Breast epithelium (tissue), 4 donors: ENCODE data around the gene RFC2. TPM values are rescaled to one million over a fixed set of nuclear protein-coding genes. Genes with fewer than 3 reads are reported as not detected.

Experiments
- DNase-seq, 2 donors: peaks; one replicate each; pipeline ENCODE4 v3.0.0-alpha.2; 2019; ENCODE audit warnings: low spot score in 2 of 2
- H3K27ac ChIP-seq, 2 donors: fragments of 200-600 bp; sonication (generic) in 1 of 2; one replicate each; pipeline ENCODE4 v1.5.1; 2016 to 2019; ENCODE audit warnings: mild to moderate bottlenecking in 1 of 2
- H3K27me3 ChIP-seq, 2 donors: fragments of 200-600 bp; sonication (generic) in 1 of 2; one replicate each; pipeline versions ENCODE4 v1.5.1 to v1.6.0; 2017 to 2019; ENCODE audit warnings: control low read depth in 1 of 2, mild to moderate bottlenecking in 1 of 2
- H3K36me3 ChIP-seq: fragments of 200-600 bp; one replicate; pipeline ENCODE4 v1.5.1; 2019
- H3K4me1 ChIP-seq, 2 donors: fragments of 200-600 bp; sonication (generic); one replicate each; pipeline ENCODE4 v1.5.1; 2016 to 2019; ENCODE audit warnings: control low read depth in 1 of 2
- H3K4me3 ChIP-seq, 3 donors: fragments of 200-600 bp; sonication (generic); 1 replicate in 2 of 3; 2 replicates in 1 of 3; pipeline ENCODE4 v1.5.1; 2016 to 2019; ENCODE audit warnings: mild to moderate bottlenecking in 3 of 3, moderate library complexity in 2 of 3
- H3K9me3 ChIP-seq, 2 donors: fragments of 200-600 bp; sonication (generic) in 1 of 2; one replicate each; pipeline ENCODE4 v1.5.1; 2016 to 2019; ENCODE audit warnings: control low read depth in 1 of 2
- POLR2A ChIP-seq: fragments of 450-650 bp; IDR thresholded peaks from one replicate; pipeline ENCODE4 v1.6.1; 2016; ENCODE audit warnings: antibody characterized with exemption, mild to moderate bottlenecking, moderate library complexity
- POLR2AphosphoS5 ChIP-seq, 3 donors: sonication (generic); formaldehyde crosslinking; IDR thresholded peaks; one replicate each; pipeline ENCODE4 v1.6.1; 2017; ENCODE audit warnings: antibody characterized with exemption in 3 of 3
- intact Hi-C: fragments of 100-400 bp; cut with DNase I; formaldehyde crosslinking; loops from one replicate; pipeline ENCODE4 v1.15.1; 2023; ENCODE audit warnings: low total_unique reads
- total RNA-seq, 3 donors: library from RNA; depleted of rRNA; stranded (reverse); fragments of >200 nt; gene quantifications; one replicate each; pipeline ENCODE4 v1.1.0, GENCODE V29; 2016
- TF ChIP-seq, protein P1 (sequence below), 3 donors: fragments of 450-650 bp; IDR thresholded peaks; one replicate each; pipeline ENCODE4 v1.5.1; 2016 to 2017; ENCODE audit warnings: antibody characterized with exemption in 3 of 3, mild to moderate bottlenecking in 3 of 3, moderate library complexity in 3 of 3

Gene RFC2
- total RNA-seq, 3 donors from 2014 or later: 15.4 to 25.6 (median 17.1) TPM

- Histone ChIP-seq H3K27ac (peak overlapping the region in 1 of 2 donors; percentile 12), H3K27me3 (no peaks in the 10 kb centered on the region), H3K36me3 (no peaks in the 10 kb centered on the region), H3K4me3 (no peak overlapping the region), H3K4me1 (no peaks in the 10 kb centered on the region), H3K9me3 (no peaks in the 10 kb centered on the region)
- intact Hi-C loops: no loop called here
- DNase-seq: no peak
- TF ChIP-seq, protein P1, sequence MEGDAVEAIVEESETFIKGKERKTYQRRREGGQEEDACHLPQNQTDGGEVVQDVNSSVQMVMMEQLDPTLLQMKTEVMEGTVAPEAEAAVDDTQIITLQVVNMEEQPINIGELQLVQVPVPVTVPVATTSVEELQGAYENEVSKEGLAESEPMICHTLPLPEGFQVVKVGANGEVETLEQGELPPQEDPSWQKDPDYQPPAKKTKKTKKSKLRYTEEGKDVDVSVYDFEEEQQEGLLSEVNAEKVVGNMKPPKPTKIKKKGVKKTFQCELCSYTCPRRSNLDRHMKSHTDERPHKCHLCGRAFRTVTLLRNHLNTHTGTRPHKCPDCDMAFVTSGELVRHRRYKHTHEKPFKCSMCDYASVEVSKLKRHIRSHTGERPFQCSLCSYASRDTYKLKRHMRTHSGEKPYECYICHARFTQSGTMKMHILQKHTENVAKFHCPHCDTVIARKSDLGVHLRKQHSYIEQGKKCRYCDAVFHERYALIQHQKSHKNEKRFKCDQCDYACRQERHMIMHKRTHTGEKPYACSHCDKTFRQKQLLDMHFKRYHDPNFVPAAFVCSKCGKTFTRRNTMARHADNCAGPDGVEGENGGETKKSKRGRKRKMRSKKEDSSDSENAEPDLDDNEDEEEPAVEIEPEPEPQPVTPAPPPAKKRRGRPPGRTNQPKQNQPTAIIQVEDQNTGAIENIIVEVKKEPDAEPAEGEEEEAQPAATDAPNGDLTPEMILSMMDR (IDR thresholded peaks at IDR 0.05): no peak
- TF ChIP-seq POLR2AphosphoS5 (IDR thresholded peaks at IDR 0.05) (no peak), POLR2A (no peak)
Measured at GRCh38 chr7:74280985-74281384, 26.8 kb upstream of the RFC2 start.

- H3K4me1 ChIP-seq: no peaks in the 10 kb centered on the region
- no peak overlapping the region for H3K4me3 ChIP-seq
- TF ChIP-seq, protein P1 (IDR thresholded peaks at IDR 0.05): no peak
- TF ChIP-seq POLR2AphosphoS5 (IDR thresholded peaks at IDR 0.05) (no peak), POLR2A (no peak)
- no peaks in the 10 kb centered on the region for H3K27me3 ChIP-seq
- no peaks in the 10 kb centered on the region for H3K9me3 ChIP-seq
- H3K27ac ChIP-seq: no peak overlapping the region
- no peak for DNase-seq
- intact Hi-C loops: no loop called here
- no peaks in the 10 kb centered on the region for H3K36me3 ChIP-seq
Measured at GRCh38 chr7:74277636-74278035, 23.4 kb upstream of the RFC2 start.

- no peak for TF ChIP-seq POLR2AphosphoS5 (IDR thresholded peaks at IDR 0.05)
- TF ChIP-seq POLR2A: no peak
- TF ChIP-seq, protein P1 (IDR thresholded peaks at IDR 0.05): no peak
Measured at GRCh38 chr7:74275401-74275881, 21.2 kb upstream of the RFC2 start.

DNA sequence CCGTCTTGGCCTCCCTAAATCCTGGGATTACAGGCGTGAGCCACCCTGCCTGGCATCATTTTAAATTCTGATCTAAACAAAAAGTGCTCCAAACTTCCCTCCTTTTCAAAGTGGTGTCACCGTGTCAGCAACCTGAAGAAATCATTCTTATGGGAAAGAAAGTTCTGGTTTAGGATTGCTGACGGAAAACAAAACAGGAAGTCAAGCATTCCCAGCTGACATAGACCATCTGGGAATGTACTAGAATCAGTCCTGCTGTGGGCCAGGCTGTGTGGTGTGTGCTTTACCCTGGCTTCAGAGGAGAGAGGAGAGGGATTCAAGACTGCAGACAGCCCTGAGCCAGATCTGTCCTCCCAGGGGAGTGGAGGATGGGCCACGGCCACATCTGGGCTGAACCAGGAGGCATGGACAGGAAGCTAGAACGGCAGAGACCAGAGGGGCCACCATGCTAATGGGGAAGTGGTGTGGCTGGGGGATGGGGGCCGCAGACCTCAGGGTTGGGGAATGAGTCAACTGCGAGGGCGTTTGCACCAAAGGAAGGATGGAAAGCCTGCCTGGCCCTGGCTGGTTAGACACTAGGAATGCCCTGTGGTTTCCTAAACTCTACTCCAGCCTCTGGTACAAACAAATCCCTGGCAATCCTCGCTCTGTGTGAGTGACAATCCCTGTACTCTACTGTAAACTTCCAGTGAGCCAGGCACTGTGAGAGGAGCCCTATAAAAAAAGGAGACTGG, 18.3 kb upstream of the RFC2 start:
- Histone ChIP-seq H3K4me1 (no peaks in the 10 kb centered on the region), H3K27ac (peak overlapping the region; percentile 63 to 82), H3K4me3 (no peak overlapping the region), H3K27me3 (no peaks in the 10 kb centered on the region), H3K9me3 (no peaks in the 10 kb centered on the region), H3K36me3 (no peaks in the 10 kb centered on the region)
- intact Hi-C loops: no loop called here
- DNase-seq: peak in 1 of 2 donors; percentile 34
- TF ChIP-seq POLR2AphosphoS5 (IDR thresholded peaks at IDR 0.05): no peak
- TF ChIP-seq, protein P1 (IDR thresholded peaks at IDR 0.05): no peak
- TF ChIP-seq POLR2A: no peak

More at GRCh38 chr7:74275401-74275881, 21.2 kb upstream of the RFC2 start:
- no peaks in the 10 kb centered on the region for H3K9me3 ChIP-seq
- H3K27ac ChIP-seq: no peak overlapping the region
- H3K27me3 ChIP-seq: no peaks in the 10 kb centered on the region
- H3K4me3 ChIP-seq: no peak overlapping the region
- intact Hi-C loops: no loop called here
- no peaks in the 10 kb centered on the region for H3K4me1 ChIP-seq
- DNase-seq: no peak
- H3K36me3 ChIP-seq: no peaks in the 10 kb centered on the region

GRCh38 chr7:74271742-74272141, 17.5 kb upstream of the RFC2 start:
- no peak for DNase-seq
- intact Hi-C loops: no loop called here
- Histone ChIP-seq H3K4me3 (no peak overlapping the region), H3K4me1 (no peaks in the 10 kb centered on the region), H3K36me3 (no peaks in the 10 kb centered on the region), H3K27me3 (no peaks in the 10 kb centered on the region), H3K27ac (peak overlapping the region; percentile 63 to 82), H3K9me3 (no peaks in the 10 kb centered on the region)
- TF ChIP-seq, protein P1 (IDR thresholded peaks at IDR 0.05): no peak
- no peak for TF ChIP-seq POLR2AphosphoS5 (IDR thresholded peaks at IDR 0.05)
